Kidney (tissue), 14 donors: ENCODE results near the gene OBP2A. TPM values are rescaled to one million over a fixed set of nuclear protein-coding genes. Genes with fewer than 3 reads are reported as not detected.

Experiments used
- DNase-seq, 5 donors: peaks; one replicate each; pipeline ENCODE4 v3.0.0-alpha.2; 2013 to 2020
- FAIRE-seq: peaks from 2 replicates; lab custom pipeline; 2012; peaks lifted over from hg19 to GRCh38; lab: Jason Lieb, UNC
- H3K27ac ChIP-seq, 2 donors: one replicate each; pipeline ENCODE4 v1.7.0; 2013; ENCODE audit warnings: low read depth in 2 of 2, low read length in 2 of 2, inconsistent platforms in 1 of 2
- H3K27me3 ChIP-seq: one replicate; pipeline ENCODE4 v1.7.1; 2013; ENCODE audit warnings: low read length, inconsistent platforms; ENCODE audit not compliant: control insufficient read depth, insufficient read depth
- H3K36me3 ChIP-seq, 3 donors: one replicate each; pipeline versions ENCODE4 v1.7.0 to v1.7.1; 2013; ENCODE audit warnings: low read length in 3 of 3, control low read depth in 1 of 3, inconsistent platforms in 1 of 3; ENCODE audit not compliant: insufficient read depth in 3 of 3, control insufficient read depth in 2 of 3
- H3K4me1 ChIP-seq, 3 donors: one replicate each; pipeline versions ENCODE4 v1.7.0 to v1.7.1; 2013; ENCODE audit warnings: low read length in 3 of 3, inconsistent platforms in 1 of 3, low read depth in 1 of 3; ENCODE audit not compliant: control insufficient read depth in 2 of 3, insufficient read depth in 2 of 3
- H3K4me3 ChIP-seq, 3 donors: one replicate each; pipeline versions ENCODE4 v1.7.0 to v1.8.1; 2013; ENCODE audit warnings: low read length in 3 of 3, control low read depth in 1 of 3, inconsistent platforms in 1 of 3
- H3K9ac ChIP-seq, 3 donors: one replicate each; pipeline versions ENCODE4 v1.7.0 to v1.7.1; 2013; ENCODE audit warnings: low read length in 3 of 3, control low read depth in 1 of 3, inconsistent platforms in 1 of 3
- H3K9me3 ChIP-seq, 3 donors: one replicate each; pipeline versions ENCODE4 v1.7.0 to v1.7.1; 2013; ENCODE audit warnings: low read length in 3 of 3, control low read depth in 1 of 3, inconsistent platforms in 1 of 3; ENCODE audit not compliant: control insufficient read depth in 2 of 3, insufficient read depth in 1 of 3
- CTCF ChIP-seq: IDR thresholded peaks from 3 replicates; pipeline ENCODE4 v1.5.1; 2012; ENCODE audit warnings: mild to moderate bottlenecking, moderate library complexity, borderline replicate concordance; ENCODE audit not compliant: insufficient read depth; ENCODE audit errors: extremely low read depth
- intact Hi-C: fragments of 100-400 bp; cut with DNase I; formaldehyde crosslinking; loops from one replicate; pipeline ENCODE4 v1.11.1; 2022
- polyA plus RNA-seq: library from polyadenylated mRNA; stranded (reverse); fragments of 350-450 nt; fragmentation: Illumina TruSeq; extraction: RNeasy Lipid Tissue Mini Kit (QIAGEN cat#74804); gene quantifications from one replicate; pipeline ENCODE4 v1.2.3, GENCODE V29; 2014; ENCODE audit warnings: low read depth, low replicate concordance; ENCODE audit not compliant: insufficient read depth
- total RNA-seq: library from RNA; stranded (reverse); fragmentation: NEBNext Ultra II Directional; extraction: Animal tissue kit (Norgen Biotek cat#: 25700); gene quantifications from one replicate; pipeline ENCODE4 v1.2.1, GENCODE V29; 2021
- donor health status: control.
- donor health status: control.
- donor health status: control.
- donor health status: control.
- donor health status: control.
- donor health status: DM: yes; HTN: yes; CAD: no.
- donor health status: Normal renal cell carcinoma (clear cell type).

OBP2A gene
- total and polyA plus RNA-seq, 2 donors from 2014 or later, result not detected

- H3K27ac ChIP-seq, result no peak overlapping the region
- H3K36me3 ChIP-seq, result no peaks in the 10 kb centered on the region
- TF ChIP-seq CTCF, result no peak
- intact Hi-C loops, result no loop called here
- no peaks in the 10 kb centered on the region for H3K9me3 ChIP-seq
- H3K27me3 ChIP-seq, result no peaks in the 10 kb centered on the region
- H3K9ac ChIP-seq, result no peak overlapping the region
- no peak overlapping the region for H3K4me3 ChIP-seq
- FAIRE-seq, result no peak
- H3K4me1 ChIP-seq, result no peaks in the 10 kb centered on the region
- DNase-seq, result no peak
Observed at GRCh38 chr9:135572233-135572632, 26.3 kb downstream of the OBP2A start.

DNA sequence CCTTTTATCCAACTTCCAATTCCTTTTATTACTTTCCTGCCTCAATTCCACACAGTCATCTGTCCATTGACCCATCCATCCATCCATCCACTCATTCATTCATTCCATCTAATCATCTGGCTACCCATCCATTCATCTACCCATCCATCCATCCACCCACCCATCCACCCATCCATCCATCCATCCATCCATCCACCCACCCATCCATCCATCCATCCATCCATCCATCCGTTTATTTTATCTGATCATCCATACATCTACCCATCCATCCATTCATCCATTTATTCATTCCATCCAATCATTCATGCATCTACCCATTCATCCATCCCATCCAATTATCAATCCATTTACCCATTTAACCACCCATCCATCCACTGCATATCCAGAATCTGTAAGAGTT, 27.2 kb downstream of the OBP2A start:
- H3K4me3 ChIP-seq, result no peak overlapping the region
- H3K27me3 ChIP-seq, result no peaks in the 10 kb centered on the region
- DNase-seq, result no peak
- no peak for FAIRE-seq
- no peak overlapping the region for H3K27ac ChIP-seq
- no peak overlapping the region for H3K9ac ChIP-seq
- no peak for TF ChIP-seq CTCF
- H3K4me1 ChIP-seq, result no peaks in the 10 kb centered on the region
- no peaks in the 10 kb centered on the region for H3K9me3 ChIP-seq
- intact Hi-C loops, result no loop called here
- H3K36me3 ChIP-seq, result no peaks in the 10 kb centered on the region

- Histone ChIP-seq H3K4me3 (no peak overlapping the region), H3K27me3 (no peaks in the 10 kb centered on the region), H3K36me3 (no peaks in the 10 kb centered on the region), H3K9me3 (no peaks in the 10 kb centered on the region), H3K4me1 (no peaks in the 10 kb centered on the region), H3K9ac (no peak overlapping the region), H3K27ac (no peak overlapping the region)
- FAIRE-seq, result no peak
- no peak for DNase-seq
- intact Hi-C loops, result no loop called here
- TF ChIP-seq CTCF, result no peak
Observed at GRCh38 chr9:135574331-135574730, 28.4 kb downstream of the OBP2A start.

DNA sequence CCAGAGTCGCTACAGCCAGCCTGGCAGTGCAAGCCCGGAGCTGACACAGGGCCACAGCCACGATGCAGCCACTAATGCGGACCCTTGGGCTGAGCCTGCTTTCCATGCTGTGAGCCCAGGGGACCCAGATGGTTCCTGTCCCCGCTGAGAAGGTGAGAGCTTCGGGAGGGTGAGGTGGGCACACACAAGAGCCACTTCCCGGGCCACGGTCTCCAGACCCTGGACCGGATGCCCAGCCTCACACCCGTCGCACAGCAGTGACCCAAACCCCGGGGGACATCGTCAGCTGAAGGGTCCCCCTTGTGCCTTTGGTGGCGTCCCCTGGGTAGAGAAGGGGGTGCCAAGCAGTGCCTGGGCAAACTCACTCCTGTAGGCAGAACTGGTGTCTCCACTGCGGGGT, 29.0 kb downstream of the OBP2A start:
- Histone ChIP-seq H3K27me3 (no peaks in the 10 kb centered on the region), H3K4me3 (no peak overlapping the region), H3K4me1 (no peaks in the 10 kb centered on the region), H3K36me3 (no peaks in the 10 kb centered on the region), H3K9me3 (no peaks in the 10 kb centered on the region), H3K27ac (no peak overlapping the region), H3K9ac (no peak overlapping the region)
- no peak for TF ChIP-seq CTCF
- DNase-seq (no peak), FAIRE-seq (no peak)
- intact Hi-C loops, result no loop called here
